ENCODE measurements around the gene RALGPS1. TPM values are rescaled to one million over a fixed set of nuclear protein-coding genes. Genes with fewer than 3 reads are reported as not detected.

Gene RALGPS1
- total and polyA plus RNA-seq, 2 of the 8 experiments (the other 6 are each of a cell fraction or from before 2014, with no cell fraction given) = 20.0 to 23.5 TPM

DNA sequence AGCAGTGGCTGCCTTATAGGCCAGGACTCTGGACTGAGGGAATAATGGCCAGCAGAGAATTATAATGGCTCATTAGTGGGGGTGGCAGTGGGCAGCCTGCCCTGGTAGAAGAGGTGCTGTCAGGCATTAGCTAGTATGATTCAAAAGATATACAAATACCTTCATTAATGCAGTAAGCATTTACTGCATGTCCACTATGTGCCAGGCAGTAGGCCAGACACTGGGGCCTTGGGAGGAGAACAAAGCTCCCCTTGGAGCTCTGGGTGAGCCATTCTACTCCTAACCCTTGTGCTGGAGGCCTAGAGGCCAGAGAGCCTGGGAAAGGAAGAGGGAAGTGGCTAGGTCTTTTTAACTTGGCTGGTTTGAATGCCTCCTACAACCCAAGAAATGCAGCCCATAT lies 348.0 kb downstream of the RALGPS1 start (continued):
- TF ChIP-seq, protein P1, sequence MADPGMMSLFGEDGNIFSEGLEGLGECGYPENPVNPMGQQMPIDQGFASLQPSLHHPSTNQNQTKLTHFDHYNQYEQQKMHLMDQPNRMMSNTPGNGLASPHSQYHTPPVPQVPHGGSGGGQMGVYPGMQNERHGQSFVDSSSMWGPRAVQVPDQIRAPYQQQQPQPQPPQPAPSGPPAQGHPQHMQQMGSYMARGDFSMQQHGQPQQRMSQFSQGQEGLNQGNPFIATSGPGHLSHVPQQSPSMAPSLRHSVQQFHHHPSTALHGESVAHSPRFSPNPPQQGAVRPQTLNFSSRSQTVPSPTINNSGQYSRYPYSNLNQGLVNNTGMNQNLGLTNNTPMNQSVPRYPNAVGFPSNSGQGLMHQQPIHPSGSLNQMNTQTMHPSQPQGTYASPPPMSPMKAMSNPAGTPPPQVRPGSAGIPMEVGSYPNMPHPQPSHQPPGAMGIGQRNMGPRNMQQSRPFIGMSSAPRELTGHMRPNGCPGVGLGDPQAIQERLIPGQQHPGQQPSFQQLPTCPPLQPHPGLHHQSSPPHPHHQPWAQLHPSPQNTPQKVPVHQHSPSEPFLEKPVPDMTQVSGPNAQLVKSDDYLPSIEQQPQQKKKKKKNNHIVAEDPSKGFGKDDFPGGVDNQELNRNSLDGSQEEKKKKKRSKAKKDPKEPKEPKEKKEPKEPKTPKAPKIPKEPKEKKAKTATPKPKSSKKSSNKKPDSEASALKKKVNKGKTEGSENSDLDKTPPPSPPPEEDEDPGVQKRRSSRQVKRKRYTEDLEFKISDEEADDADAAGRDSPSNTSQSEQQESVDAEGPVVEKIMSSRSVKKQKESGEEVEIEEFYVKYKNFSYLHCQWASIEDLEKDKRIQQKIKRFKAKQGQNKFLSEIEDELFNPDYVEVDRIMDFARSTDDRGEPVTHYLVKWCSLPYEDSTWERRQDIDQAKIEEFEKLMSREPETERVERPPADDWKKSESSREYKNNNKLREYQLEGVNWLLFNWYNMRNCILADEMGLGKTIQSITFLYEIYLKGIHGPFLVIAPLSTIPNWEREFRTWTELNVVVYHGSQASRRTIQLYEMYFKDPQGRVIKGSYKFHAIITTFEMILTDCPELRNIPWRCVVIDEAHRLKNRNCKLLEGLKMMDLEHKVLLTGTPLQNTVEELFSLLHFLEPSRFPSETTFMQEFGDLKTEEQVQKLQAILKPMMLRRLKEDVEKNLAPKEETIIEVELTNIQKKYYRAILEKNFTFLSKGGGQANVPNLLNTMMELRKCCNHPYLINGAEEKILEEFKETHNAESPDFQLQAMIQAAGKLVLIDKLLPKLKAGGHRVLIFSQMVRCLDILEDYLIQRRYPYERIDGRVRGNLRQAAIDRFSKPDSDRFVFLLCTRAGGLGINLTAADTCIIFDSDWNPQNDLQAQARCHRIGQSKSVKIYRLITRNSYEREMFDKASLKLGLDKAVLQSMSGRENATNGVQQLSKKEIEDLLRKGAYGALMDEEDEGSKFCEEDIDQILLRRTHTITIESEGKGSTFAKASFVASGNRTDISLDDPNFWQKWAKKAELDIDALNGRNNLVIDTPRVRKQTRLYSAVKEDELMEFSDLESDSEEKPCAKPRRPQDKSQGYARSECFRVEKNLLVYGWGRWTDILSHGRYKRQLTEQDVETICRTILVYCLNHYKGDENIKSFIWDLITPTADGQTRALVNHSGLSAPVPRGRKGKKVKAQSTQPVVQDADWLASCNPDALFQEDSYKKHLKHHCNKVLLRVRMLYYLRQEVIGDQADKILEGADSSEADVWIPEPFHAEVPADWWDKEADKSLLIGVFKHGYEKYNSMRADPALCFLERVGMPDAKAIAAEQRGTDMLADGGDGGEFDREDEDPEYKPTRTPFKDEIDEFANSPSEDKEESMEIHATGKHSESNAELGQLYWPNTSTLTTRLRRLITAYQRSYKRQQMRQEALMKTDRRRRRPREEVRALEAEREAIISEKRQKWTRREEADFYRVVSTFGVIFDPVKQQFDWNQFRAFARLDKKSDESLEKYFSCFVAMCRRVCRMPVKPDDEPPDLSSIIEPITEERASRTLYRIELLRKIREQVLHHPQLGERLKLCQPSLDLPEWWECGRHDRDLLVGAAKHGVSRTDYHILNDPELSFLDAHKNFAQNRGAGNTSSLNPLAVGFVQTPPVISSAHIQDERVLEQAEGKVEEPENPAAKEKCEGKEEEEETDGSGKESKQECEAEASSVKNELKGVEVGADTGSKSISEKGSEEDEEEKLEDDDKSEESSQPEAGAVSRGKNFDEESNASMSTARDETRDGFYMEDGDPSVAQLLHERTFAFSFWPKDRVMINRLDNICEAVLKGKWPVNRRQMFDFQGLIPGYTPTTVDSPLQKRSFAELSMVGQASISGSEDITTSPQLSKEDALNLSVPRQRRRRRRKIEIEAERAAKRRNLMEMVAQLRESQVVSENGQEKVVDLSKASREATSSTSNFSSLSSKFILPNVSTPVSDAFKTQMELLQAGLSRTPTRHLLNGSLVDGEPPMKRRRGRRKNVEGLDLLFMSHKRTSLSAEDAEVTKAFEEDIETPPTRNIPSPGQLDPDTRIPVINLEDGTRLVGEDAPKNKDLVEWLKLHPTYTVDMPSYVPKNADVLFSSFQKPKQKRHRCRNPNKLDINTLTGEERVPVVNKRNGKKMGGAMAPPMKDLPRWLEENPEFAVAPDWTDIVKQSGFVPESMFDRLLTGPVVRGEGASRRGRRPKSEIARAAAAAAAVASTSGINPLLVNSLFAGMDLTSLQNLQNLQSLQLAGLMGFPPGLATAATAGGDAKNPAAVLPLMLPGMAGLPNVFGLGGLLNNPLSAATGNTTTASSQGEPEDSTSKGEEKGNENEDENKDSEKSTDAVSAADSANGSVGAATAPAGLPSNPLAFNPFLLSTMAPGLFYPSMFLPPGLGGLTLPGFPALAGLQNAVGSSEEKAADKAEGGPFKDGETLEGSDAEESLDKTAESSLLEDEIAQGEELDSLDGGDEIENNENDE (IDR thresholded peaks at IDR 0.05; ENCODE audit: insufficient replicate concordance, low read length) = no peak
- no peak for TF ChIP-seq SP1 (IDR thresholded peaks at IDR 0.05; ENCODE audit: low read depth, low read length)
- TF ChIP-seq, protein P2, sequence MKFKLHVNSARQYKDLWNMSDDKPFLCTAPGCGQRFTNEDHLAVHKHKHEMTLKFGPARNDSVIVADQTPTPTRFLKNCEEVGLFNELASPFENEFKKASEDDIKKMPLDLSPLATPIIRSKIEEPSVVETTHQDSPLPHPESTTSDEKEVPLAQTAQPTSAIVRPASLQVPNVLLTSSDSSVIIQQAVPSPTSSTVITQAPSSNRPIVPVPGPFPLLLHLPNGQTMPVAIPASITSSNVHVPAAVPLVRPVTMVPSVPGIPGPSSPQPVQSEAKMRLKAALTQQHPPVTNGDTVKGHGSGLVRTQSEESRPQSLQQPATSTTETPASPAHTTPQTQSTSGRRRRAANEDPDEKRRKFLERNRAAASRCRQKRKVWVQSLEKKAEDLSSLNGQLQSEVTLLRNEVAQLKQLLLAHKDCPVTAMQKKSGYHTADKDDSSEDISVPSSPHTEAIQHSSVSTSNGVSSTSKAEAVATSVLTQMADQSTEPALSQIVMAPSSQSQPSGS (IDR thresholded peaks at IDR 0.05; ENCODE audit: low read length) = no peak
- TF ChIP-seq KDM5A (IDR thresholded peaks at IDR 0.05; ENCODE audit: low read length) = no peak
- TF ChIP-seq KDM4A (IDR thresholded peaks at IDR 0.05; ENCODE audit: low read depth, low read length, severe bottlenecking) = no peak
- no peak for TF ChIP-seq RXRA (IDR thresholded peaks at IDR 0.05; ENCODE audit: insufficient read depth, low read depth, low read length)
- no peak for TF ChIP-seq YY1 (IDR thresholded peaks at IDR 0.05; ENCODE audit: low read depth, low read length)

Measured in H1 (cell line).